WERI-Rb-1 (cell line): Measurements from ENCODE around the gene EIF4E1B.

Source experiments
- DNase-seq: peaks from one replicate; pipeline ENCODE4 v3.0.0-alpha.2; 2020
- H3K27ac ChIP-seq: fragments of 250-450 bp; sonication (Bioruptor Pico); 2 replicates; pipeline ENCODE4 v1.5.1; 2020; ENCODE audit warnings: mild to moderate bottlenecking, moderate library complexity
- H3K27me3 ChIP-seq: fragments of 250-450 bp; sonication (Bioruptor Pico); 2 replicates; pipeline ENCODE4 v1.5.1; 2021; ENCODE audit warnings: mild to moderate bottlenecking, low read depth, moderate library complexity; ENCODE audit not compliant: insufficient read depth, severe bottlenecking
- H3K36me3 ChIP-seq: fragments of 250-450 bp; sonication (Bioruptor Pico); 2 replicates; pipeline ENCODE4 v1.5.1; 2020; ENCODE audit warnings: mild to moderate bottlenecking, moderate library complexity
- H3K4me3 ChIP-seq: 2 replicates; pipeline ENCODE4 v1.5.1; 2011; ENCODE audit warnings: low read depth, mild to moderate bottlenecking, control low read depth, low read length
- H3K9me3 ChIP-seq: fragments of 250-450 bp; sonication (Bioruptor Pico); 2 replicates; pipeline ENCODE4 v1.5.1; 2021; ENCODE audit warnings: mild to moderate bottlenecking, moderate library complexity; ENCODE audit not compliant: severe bottlenecking
- TF ChIP-seq, protein P1 (sequence below): IDR thresholded peaks from 2 replicates; pipeline ENCODE4 v1.5.1; 2011; ENCODE audit warnings: low read depth, mild to moderate bottlenecking, control low read depth, inconsistent platforms, low read length

The EIF4E1B gene

DNA sequence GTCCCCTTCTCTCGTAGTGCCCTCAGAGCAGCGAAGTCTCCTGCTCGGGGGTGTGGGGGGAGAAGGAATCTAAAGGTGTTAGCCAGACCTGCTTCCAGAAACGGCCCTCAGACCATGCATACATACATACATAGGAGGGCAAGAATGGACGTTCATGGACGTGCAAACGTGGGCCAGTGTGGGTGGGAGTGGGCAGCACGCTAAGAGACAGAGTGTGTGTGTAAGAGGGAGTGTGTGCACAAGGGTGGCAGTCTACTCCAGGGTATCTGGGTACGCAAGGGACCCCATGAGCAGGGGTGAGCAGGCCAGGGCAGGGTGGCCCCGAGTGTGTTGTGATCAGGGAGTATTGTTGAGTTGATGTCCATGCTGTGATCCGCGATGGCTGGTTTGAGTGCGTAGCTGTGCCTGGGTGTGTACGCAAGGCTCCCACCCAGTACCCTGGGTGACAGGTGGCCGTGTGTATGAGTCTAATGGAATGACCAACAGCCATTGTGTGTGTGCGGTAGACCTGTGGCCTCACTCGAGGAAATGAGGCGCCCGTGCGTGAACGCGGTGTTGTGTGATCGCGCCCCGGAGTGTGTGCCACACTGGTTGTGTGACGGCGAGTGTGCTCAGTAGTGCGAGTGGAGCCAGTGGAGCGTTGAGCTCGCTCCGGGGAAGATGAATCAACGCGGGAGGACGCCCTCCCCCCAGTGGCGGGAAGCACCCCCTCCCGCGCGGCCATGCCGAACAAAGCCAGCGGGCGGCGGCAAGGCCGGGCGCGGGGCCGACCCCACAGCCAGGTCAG, 21.3 kb upstream of the EIF4E1B start:
- Histone ChIP-seq H3K27ac (peak overlapping the region; percentile 96), H3K27me3 (no peaks in the 10 kb centered on the region), H3K36me3 (peaks cover 46% of the 10 kb centered on the region), H3K9me3 (no peaks in the 10 kb centered on the region), H3K4me3 (peak overlapping the region; percentile 68)
- peak; percentile 67 for DNase-seq
- TF ChIP-seq, protein P1, sequence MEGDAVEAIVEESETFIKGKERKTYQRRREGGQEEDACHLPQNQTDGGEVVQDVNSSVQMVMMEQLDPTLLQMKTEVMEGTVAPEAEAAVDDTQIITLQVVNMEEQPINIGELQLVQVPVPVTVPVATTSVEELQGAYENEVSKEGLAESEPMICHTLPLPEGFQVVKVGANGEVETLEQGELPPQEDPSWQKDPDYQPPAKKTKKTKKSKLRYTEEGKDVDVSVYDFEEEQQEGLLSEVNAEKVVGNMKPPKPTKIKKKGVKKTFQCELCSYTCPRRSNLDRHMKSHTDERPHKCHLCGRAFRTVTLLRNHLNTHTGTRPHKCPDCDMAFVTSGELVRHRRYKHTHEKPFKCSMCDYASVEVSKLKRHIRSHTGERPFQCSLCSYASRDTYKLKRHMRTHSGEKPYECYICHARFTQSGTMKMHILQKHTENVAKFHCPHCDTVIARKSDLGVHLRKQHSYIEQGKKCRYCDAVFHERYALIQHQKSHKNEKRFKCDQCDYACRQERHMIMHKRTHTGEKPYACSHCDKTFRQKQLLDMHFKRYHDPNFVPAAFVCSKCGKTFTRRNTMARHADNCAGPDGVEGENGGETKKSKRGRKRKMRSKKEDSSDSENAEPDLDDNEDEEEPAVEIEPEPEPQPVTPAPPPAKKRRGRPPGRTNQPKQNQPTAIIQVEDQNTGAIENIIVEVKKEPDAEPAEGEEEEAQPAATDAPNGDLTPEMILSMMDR = no peak

DNA sequence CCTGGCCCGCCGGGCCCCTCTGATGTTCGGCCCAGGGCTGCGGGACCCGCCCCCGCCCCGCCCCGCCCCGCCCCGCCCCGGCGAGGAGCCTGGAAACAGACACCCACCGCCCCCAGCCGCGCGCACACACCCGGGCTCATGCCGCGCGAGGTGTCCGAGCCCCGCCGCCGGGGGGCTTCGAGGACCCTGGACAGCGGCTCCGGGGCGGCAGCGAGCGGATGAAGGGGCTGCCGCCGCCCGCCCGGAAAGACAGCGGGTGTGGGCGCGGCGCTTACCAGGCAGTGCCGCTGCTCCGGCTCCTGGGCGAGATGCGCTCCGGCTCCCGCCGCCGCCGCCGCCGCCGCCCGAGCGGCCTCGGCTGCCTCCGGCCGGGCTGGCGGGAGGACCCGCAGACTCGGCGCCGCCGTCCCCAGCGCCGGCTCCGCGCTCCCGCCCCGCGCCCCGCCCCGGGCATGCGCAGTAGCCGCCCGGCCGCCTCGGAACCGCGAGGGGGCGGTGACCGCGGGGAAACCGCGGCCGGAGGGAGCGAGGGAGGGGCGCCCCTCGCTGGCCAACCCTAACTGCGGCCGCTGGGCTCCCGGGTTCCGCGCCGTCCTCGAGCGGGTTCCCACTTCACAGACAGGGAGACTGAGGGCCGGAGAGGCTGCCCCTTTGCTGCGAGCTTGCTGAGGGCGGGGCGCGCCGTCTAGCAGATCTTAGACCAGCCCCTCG, 20.6 kb upstream of the EIF4E1B start, which contains the start of gene GPRIN1:
GPRIN1 (minus strand) TSS at position 433 of the 711 bp plus-strand sequence. CDS start 10,322 bp downstream, outside the sequence.
- Histone ChIP-seq H3K36me3 (peaks cover 40% of the 10 kb centered on the region), H3K27ac (peak within 1 kb of the TSS; percentile 96), H3K4me3 (peak within 1 kb of the TSS; percentile 68), H3K27me3 (no peaks in the 10 kb centered on the region), H3K9me3 (no peaks in the 10 kb centered on the region)
- TF ChIP-seq, protein P1 = peak; percentile 51; the same call in 1 of the 2 replicates
- DNase-seq = peak; percentile 75

- H3K36me3 ChIP-seq = peaks cover 35% of the 10 kb centered on the region
- DNase-seq = peak; percentile 56
- H3K4me3 ChIP-seq = peak overlapping the region; percentile 52
- TF ChIP-seq, protein P1 = no peak
- no peaks in the 10 kb centered on the region for H3K9me3 ChIP-seq
- H3K27me3 ChIP-seq = no peaks in the 10 kb centered on the region
- peak overlapping the region; percentile 96 for H3K27ac ChIP-seq
Observed at GRCh38 chr5:176610435-176610773, 20.1 kb upstream of the EIF4E1B start.

- peaks cover 28% of the 10 kb centered on the region for H3K36me3 ChIP-seq
- TF ChIP-seq, protein P1 = no peak
- H3K27ac ChIP-seq = no peak overlapping the region
- H3K27me3 ChIP-seq = no peaks in the 10 kb centered on the region
- DNase-seq = no peak
- no peak overlapping the region for H3K4me3 ChIP-seq
- H3K9me3 ChIP-seq = no peaks in the 10 kb centered on the region
Observed at GRCh38 chr5:176611435-176611834, 19.0 kb upstream of the EIF4E1B start.

GRCh38 chr5:176612008-176612407, 18.5 kb upstream of the EIF4E1B start:
- Histone ChIP-seq H3K27me3 (no peaks in the 10 kb centered on the region), H3K9me3 (no peaks in the 10 kb centered on the region), H3K4me3 (no peak overlapping the region), H3K36me3 (peaks cover 22% of the 10 kb centered on the region), H3K27ac (no peak overlapping the region)
- TF ChIP-seq, protein P1 = no peak
- no peak for DNase-seq
